ENCODE measurements around the gene SFRP4. TPM values are rescaled to one million over a fixed set of nuclear protein-coding genes. Genes with fewer than 3 reads are reported as not detected.

Gene SFRP4
- total and polyA plus RNA-seq, 2 donors (not counting 1 experiment from before 2014, with no cell fraction given) = 1.5 to 7.3 TPM

- H3K36me3 ChIP-seq (ENCODE audit: control insufficient read depth, insufficient read depth, low read length) = no peaks in the 10 kb centered on the region
- H4K20me1 ChIP-seq (ENCODE audit: control insufficient read depth, extremely low read depth, insufficient read depth, low read length) = no peaks in the 10 kb centered on the region
- no peaks in the 10 kb centered on the region for H3K9me3 ChIP-seq (ENCODE audit: control insufficient read depth, insufficient read depth, low read depth, low read length)
- H3K4me1 ChIP-seq (ENCODE audit: control insufficient read depth, extremely low read depth, insufficient read depth, low read length) = no peaks in the 10 kb centered on the region
- no peak overlapping the region for H3K4me3 ChIP-seq (replicated peaks in 1 of 4; ENCODE audit: control extremely low read depth in 1 of 4, insufficient read depth in 1 of 4, low read depth in 3 of 4, low read length in 4 of 4)
- H3K27me3 ChIP-seq (ENCODE audit: control insufficient read depth, insufficient read depth, low read length) = peaks cover 11% of the 10 kb centered on the region
- no peak overlapping the region for H3K27ac ChIP-seq (ENCODE audit: insufficient read depth, low read length)
- TF ChIP-seq CTCF (conservative IDR thresholded peaks at IDR 0.05 in 1 of 2, IDR thresholded peaks at IDR 0.05 in 1 of 2; ENCODE audit: low read depth in 1 of 2, low read length in 2 of 2) = no peak
- TF ChIP-seq EZH2 (IDR thresholded peaks at IDR 0.05; ENCODE audit: low read length, missing control alignments) = no peak
- H3K79me2 ChIP-seq (ENCODE audit: control insufficient read depth, insufficient read depth, low read length) = no peaks in the 10 kb centered on the region
- no peak for DNase-seq (ENCODE audit: low read depth in 2 of 2)
- no peak overlapping the region for H3K9ac ChIP-seq (ENCODE audit: insufficient read depth, low read length)
- H3K4me2 ChIP-seq (ENCODE audit: extremely low read depth, insufficient read depth, low read length) = no peak overlapping the region
- no peak overlapping the region for H2AFZ ChIP-seq (ENCODE audit: low read length)
Observed at GRCh38 chr7:37918526-37918925, 1.9 kb upstream of the SFRP4 start.

DNA sequence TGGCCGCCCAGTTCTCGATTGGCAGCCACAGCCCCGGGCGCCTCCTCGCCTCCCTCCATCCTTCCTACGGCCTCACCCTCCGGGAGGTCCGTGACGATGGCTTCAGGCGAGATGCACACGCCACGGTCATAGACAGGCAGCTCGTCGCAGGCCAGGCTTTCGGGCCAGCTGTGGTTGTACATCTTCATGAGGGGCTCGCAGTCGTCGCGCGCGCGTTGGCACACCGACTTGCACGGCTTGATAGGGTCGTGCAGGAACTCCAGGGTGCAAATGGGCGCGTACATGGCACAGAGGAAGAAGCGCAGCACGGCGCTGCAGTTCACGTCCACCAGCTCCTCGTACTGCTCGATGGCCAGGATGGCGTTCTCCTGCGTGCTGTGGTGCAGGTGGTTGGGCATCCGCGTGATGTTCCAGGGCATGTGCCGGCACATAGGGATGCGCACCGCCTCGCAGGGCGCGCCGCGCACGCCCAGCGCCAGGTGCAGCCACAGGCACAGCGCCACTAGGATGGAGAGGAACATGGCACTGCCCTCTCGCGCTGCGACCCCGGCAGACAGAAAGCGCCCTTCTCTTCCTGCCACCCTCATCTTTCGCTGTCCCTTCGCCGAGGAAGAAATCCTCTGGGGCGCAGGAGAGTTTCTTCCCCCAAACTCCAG lies 472 bp downstream of the SFRP4 start:
- Histone ChIP-seq H3K4me1 (ENCODE audit: control insufficient read depth, extremely low read depth, insufficient read depth, low read length) (no peaks in the 10 kb centered on the region), H3K4me3 (replicated peaks in 1 of 4; ENCODE audit: control extremely low read depth in 1 of 4, insufficient read depth in 1 of 4, low read depth in 3 of 4, low read length in 4 of 4) (peak overlapping the region; percentile 38 to 60 (median 52)), H3K4me2 (ENCODE audit: extremely low read depth, insufficient read depth, low read length) (peak overlapping the region; percentile 62), H3K27ac (ENCODE audit: insufficient read depth, low read length) (no peak overlapping the region), H3K9me3 (ENCODE audit: control insufficient read depth, insufficient read depth, low read depth, low read length) (no peaks in the 10 kb centered on the region), H4K20me1 (ENCODE audit: control insufficient read depth, extremely low read depth, insufficient read depth, low read length) (no peaks in the 10 kb centered on the region), H3K79me2 (ENCODE audit: control insufficient read depth, insufficient read depth, low read length) (no peaks in the 10 kb centered on the region), H2AFZ (ENCODE audit: low read length) (peak overlapping the region; percentile 67), H3K36me3 (ENCODE audit: control insufficient read depth, insufficient read depth, low read length) (no peaks in the 10 kb centered on the region), H3K9ac (ENCODE audit: insufficient read depth, low read length) (peak overlapping the region; percentile 12), H3K27me3 (ENCODE audit: control insufficient read depth, insufficient read depth, low read length) (peaks cover 11% of the 10 kb centered on the region)
- TF ChIP-seq CTCF (conservative IDR thresholded peaks at IDR 0.05 in 1 of 2, IDR thresholded peaks at IDR 0.05 in 1 of 2; ENCODE audit: low read depth in 1 of 2, low read length in 2 of 2) (no peak), EZH2 (IDR thresholded peaks at IDR 0.05; ENCODE audit: low read length, missing control alignments) (peak; percentile 72)
- peak; percentile 2 to 32 for DNase-seq (ENCODE audit: low read depth in 2 of 2)

DNA sequence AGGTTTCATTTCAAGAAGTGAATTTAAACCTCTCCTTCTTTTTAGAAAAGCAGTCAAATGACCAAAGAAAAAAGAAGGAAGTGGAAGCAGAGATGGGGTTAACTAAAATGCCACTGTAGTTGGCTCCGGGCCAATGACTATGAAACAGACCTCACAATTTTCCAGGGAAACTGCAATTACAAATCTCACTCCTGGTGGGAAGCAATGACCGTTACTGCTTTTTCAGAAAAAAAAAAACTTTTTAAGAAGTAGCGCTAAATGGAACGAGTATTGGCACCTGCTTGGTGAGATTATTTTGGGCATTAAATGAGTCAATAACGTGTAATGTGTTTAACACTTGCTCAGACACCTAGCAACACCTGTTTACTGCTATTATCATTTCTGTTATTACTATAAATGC lies 1.2 kb downstream of the SFRP4 start:
- no peak overlapping the region for H2AFZ ChIP-seq (ENCODE audit: low read length)
- peaks cover 11% of the 10 kb centered on the region for H3K27me3 ChIP-seq (ENCODE audit: control insufficient read depth, insufficient read depth, low read length)
- no peak overlapping the region for H3K27ac ChIP-seq (ENCODE audit: insufficient read depth, low read length)
- DNase-seq (ENCODE audit: low read depth in 2 of 2) = peak in 1 of 2 donors; percentile 25
- no peaks in the 10 kb centered on the region for H3K79me2 ChIP-seq (ENCODE audit: control insufficient read depth, insufficient read depth, low read length)
- no peak overlapping the region for H3K9ac ChIP-seq (ENCODE audit: insufficient read depth, low read length)
- no peaks in the 10 kb centered on the region for H3K36me3 ChIP-seq (ENCODE audit: control insufficient read depth, insufficient read depth, low read length)
- TF ChIP-seq EZH2 (IDR thresholded peaks at IDR 0.05; ENCODE audit: low read length, missing control alignments) (no peak), CTCF (conservative IDR thresholded peaks at IDR 0.05 in 1 of 2, IDR thresholded peaks at IDR 0.05 in 1 of 2; ENCODE audit: low read depth in 1 of 2, low read length in 2 of 2) (no peak)
- H3K4me2 ChIP-seq (ENCODE audit: extremely low read depth, insufficient read depth, low read length) = no peak overlapping the region
- H3K9me3 ChIP-seq (ENCODE audit: control insufficient read depth, insufficient read depth, low read depth, low read length) = no peaks in the 10 kb centered on the region
- H4K20me1 ChIP-seq (ENCODE audit: control insufficient read depth, extremely low read depth, insufficient read depth, low read length) = no peaks in the 10 kb centered on the region
- H3K4me3 ChIP-seq (replicated peaks in 1 of 4; ENCODE audit: control extremely low read depth in 1 of 4, insufficient read depth in 1 of 4, low read depth in 3 of 4, low read length in 4 of 4) = peak overlapping the region in 1 of 4 experiments; percentile 60
- no peaks in the 10 kb centered on the region for H3K4me1 ChIP-seq (ENCODE audit: control insufficient read depth, extremely low read depth, insufficient read depth, low read length)

Data from fibroblast of lung (primary cell).